ENCODE results near the gene ZFP36. TPM values are rescaled to one million over a fixed set of nuclear protein-coding genes. Genes with fewer than 3 reads are reported as not detected.
A peak's percentile ranks its signal among the peaks of the same experiment; 100 is the strongest.

Gene ZFP36
- total RNA-seq, 2 donors from 2014 or later: 55.8 to 108 TPM

- peaks cover 31% of the 10 kb centered on the region for H3K4me1 ChIP-seq
- ATAC-seq: no peak
- no peaks in the 10 kb centered on the region for H3K27me3 ChIP-seq
- 60 to 76% methylated on average over 25 of the region's 25 CpGs for WGBS, 2 donors
- H3K4me3 ChIP-seq: no peak overlapping the region
- H3K27ac ChIP-seq: peak overlapping the region in 3 of 4 donors; percentile 7 to 78 (median 34)
- intact Hi-C loops (cut with DNase I): no loop called here
- no peaks in the 10 kb centered on the region for H3K9me3 ChIP-seq
- TF ChIP-seq POLR2A (IDR thresholded peaks at IDR 0.05) (peak in 1 of 3 donors; percentile 22), CTCF (IDR thresholded peaks at IDR 0.05) (no peak)
- peaks cover 0 to 13% of the 10 kb centered on the region in 2 donors for H3K36me3 ChIP-seq (replicated peaks in 1 of 2; ENCODE audit: insufficient read depth in 1 of 2, low read depth in 2 of 2)
- DNase-seq: peak in 1 of 4 donors; percentile 55
Measured at GRCh38 chr19:39430675-39431593, 24.3 kb downstream of the ZFP36 start.

GRCh38 chr19:39432677-39433025 is 26.0 kb downstream of the ZFP36 start:
- TF ChIP-seq CTCF (IDR thresholded peaks at IDR 0.05) (no peak), POLR2A (IDR thresholded peaks at IDR 0.05) (no peak)
- H3K9me3 ChIP-seq: no peaks in the 10 kb centered on the region
- no peak overlapping the region for H3K27ac ChIP-seq
- no peaks in the 10 kb centered on the region for H3K27me3 ChIP-seq
- no peak for ATAC-seq
- intact Hi-C loops (cut with DNase I): no loop called here
- H3K36me3 ChIP-seq (replicated peaks in 1 of 2; ENCODE audit: insufficient read depth in 1 of 2, low read depth in 2 of 2): peaks cover 0 to 13% of the 10 kb centered on the region in 2 donors
- no peak overlapping the region for H3K4me3 ChIP-seq
- WGBS, 2 donors: 94 to 95% methylated on average over 8 of the region's 8 CpGs
- DNase-seq: no peak
- H3K4me1 ChIP-seq: peaks cover 40% of the 10 kb centered on the region

- Histone ChIP-seq H3K9me3 (no peaks in the 10 kb centered on the region), H3K4me1 (peaks cover 34% of the 10 kb centered on the region), H3K4me3 (no peak overlapping the region), H3K27me3 (no peaks in the 10 kb centered on the region), H3K36me3 (replicated peaks in 1 of 2; ENCODE audit: insufficient read depth in 1 of 2, low read depth in 2 of 2) (peaks cover 0 to 13% of the 10 kb centered on the region in 2 donors), H3K27ac (no peak overlapping the region)
- ATAC-seq (no peak), DNase-seq (no peak)
- TF ChIP-seq CTCF (IDR thresholded peaks at IDR 0.05): no peak
- no peak for TF ChIP-seq POLR2A (IDR thresholded peaks at IDR 0.05)
- intact Hi-C loops (cut with DNase I): no loop called here
- WGBS, 2 donors: 97 to 98% methylated on average over 7 to 8 of the region's 8 CpGs
Measured at GRCh38 chr19:39433480-39434079, 26.9 kb downstream of the ZFP36 start.

GRCh38 chr19:39434123-39435076 is 27.8 kb downstream of the ZFP36 start:
- H3K36me3 ChIP-seq (replicated peaks in 1 of 2; ENCODE audit: insufficient read depth in 1 of 2, low read depth in 2 of 2): peaks cover 0 to 13% of the 10 kb centered on the region in 2 donors
- intact Hi-C loops (cut with DNase I): no loop called here

More at GRCh38 chr19:39434123-39435076, 27.8 kb downstream of the ZFP36 start:
- no peak for ATAC-seq
- no peak for TF ChIP-seq POLR2A (IDR thresholded peaks at IDR 0.05)
- no peak for TF ChIP-seq CTCF (IDR thresholded peaks at IDR 0.05)
- WGBS, 2 donors: 28 to 43% methylated on average over 10 of the region's 10 CpGs
- peak overlapping the region in 2 of 4 donors; percentile 78 to 86 for H3K27ac ChIP-seq
- no peaks in the 10 kb centered on the region for H3K27me3 ChIP-seq
- peak overlapping the region; percentile 41 to 98 for H3K4me3 ChIP-seq
- H3K4me1 ChIP-seq: peaks cover 28% of the 10 kb centered on the region
- H3K9me3 ChIP-seq: no peaks in the 10 kb centered on the region
- DNase-seq: no peak
